SK-N-SH (cell line): ENCODE data around the gene TOR4A. TPM values are rescaled to one million over a fixed set of nuclear protein-coding genes. Genes with fewer than 3 reads are reported as not detected.

Experiments
- CTCF ChIA-PET: fragments of 300-600, 350-600 bp; formaldehyde crosslinking; extraction: SDS; loops from one replicate; lab custom pipeline; 2021; lab: Yijun Ruan, JAX
- POLR2A ChIA-PET: fragments of 350-600 bp; sonication (Branson Sonifier 250); formaldehyde crosslinking; extraction: SDS; loops from one replicate; lab custom pipeline; 2020; ENCODE audit warnings: antibody characterized with exemption, inconsistent platforms; lab: Yijun Ruan, JAX
- DNase-seq: peaks from one replicate; pipeline ENCODE4 v3.0.0; 2012
- H2AFZ ChIP-seq: fragments of 200-600 bp; sonication (generic); 2 replicates; pipeline ENCODE4 v1.8.1; 2016; ENCODE audit warnings: antibody characterized with exemption, mild to moderate bottlenecking, low read depth
- H3F3A ChIP-seq: fragments of 200-600 bp; sonication (generic); replicated peaks from 2 replicates; pipeline ENCODE3; 2016; ENCODE audit warnings: antibody characterized with exemption, mild to moderate bottlenecking; ENCODE audit not compliant: insufficient read depth
- H3K27ac ChIP-seq, 2 experiments: fragments of 200-500 bp in 1 of 2; fragments of 200-600 bp in 1 of 2; sonication (Bioruptor generic) in 1 of 2; sonication (generic), shearing (Covaris generic) in 1 of 2; 2 replicates each; pipeline versions ENCODE4 v1.5.1 to v1.6.1; 2014 to 2016; ENCODE audit warnings: low read depth in 2 of 2, inconsistent platforms in 1 of 2, low read length in 1 of 2, mild to moderate bottlenecking in 1 of 2, mixed read lengths in 1 of 2
- H3K27me3 ChIP-seq: fragments of 200-600 bp; sonication (generic), shearing (Covaris generic); 2 replicates; pipeline ENCODE4 v1.6.1; 2016; ENCODE audit warnings: mixed run types; ENCODE audit not compliant: insufficient read depth
- H3K36me3 ChIP-seq, 2 experiments: fragments of 200-500 bp in 1 of 2; fragments of 200-600 bp in 1 of 2; sonication (Bioruptor generic) in 1 of 2; sonication (generic) in 1 of 2; replicated peaks in 1 of 2; 2 replicates each; pipeline versions ENCODE3 to v1.5.1; 2014 to 2016; ENCODE audit warnings: low read length in 1 of 2, mild to moderate bottlenecking in 1 of 2; ENCODE audit not compliant: insufficient read depth in 2 of 2, control insufficient read depth in 1 of 2
- H3K4me1 ChIP-seq, 2 experiments: fragments of 200-500 bp in 1 of 2; fragments of 200-600 bp in 1 of 2; sonication (Bioruptor generic) in 1 of 2; sonication (generic), shearing (Covaris generic) in 1 of 2; 2 replicates each; pipeline versions ENCODE4 v1.5.1 to v1.6.1; 2014 to 2016; ENCODE audit warnings: low read depth in 1 of 2, low read length in 1 of 2, mixed run types in 1 of 2; ENCODE audit not compliant: insufficient read depth in 2 of 2, control insufficient read depth in 1 of 2
- H3K4me2 ChIP-seq: fragments of 200-600 bp; sonication (generic), shearing (Covaris generic); 2 replicates; pipeline ENCODE4 v1.6.1; 2017; ENCODE audit warnings: mixed run types
- H3K4me3 ChIP-seq, 2 experiments: fragments of 200-500 bp in 1 of 2; fragments of 200-600 bp in 1 of 2; sonication (Bioruptor generic) in 1 of 2; sonication (generic), shearing (Covaris generic) in 1 of 2; 2 replicates each; pipeline versions ENCODE4 v1.5.1 to v1.8.1; 2014 to 2016; ENCODE audit warnings: low read depth in 2 of 2, inconsistent platforms in 1 of 2, low read length in 1 of 2, mild to moderate bottlenecking in 1 of 2, mixed read lengths in 1 of 2, moderate library complexity in 1 of 2
- H3K79me2 ChIP-seq: fragments of 200-600 bp; sonication (generic); 2 replicates; pipeline ENCODE4 v1.8.1; 2017; ENCODE audit warnings: mild to moderate bottlenecking; ENCODE audit not compliant: insufficient read depth
- H3K9ac ChIP-seq: fragments of 200-600 bp; sonication (generic); 2 replicates; pipeline ENCODE4 v1.6.1; 2017; ENCODE audit warnings: mixed run types
- H3K9me2 ChIP-seq: fragments of 200-600 bp; sonication (generic); 2 replicates; pipeline ENCODE4 v1.6.1; 2017; ENCODE audit warnings: mixed run types
- H3K9me3 ChIP-seq: fragments of 200-600 bp; sonication (generic); 2 replicates; pipeline ENCODE4 v1.6.1; 2017; ENCODE audit warnings: mixed run types, mild to moderate bottlenecking, moderate library complexity
- H4K20me1 ChIP-seq: fragments of 200-600 bp; sonication (generic); 2 replicates; pipeline ENCODE4 v1.6.1; 2017; ENCODE audit warnings: mild to moderate bottlenecking, mixed run types; ENCODE audit not compliant: insufficient read depth
- CHD2 ChIP-seq: fragments of 150-350 bp; IDR thresholded peaks from 2 replicates; pipeline ENCODE4 v1.6.1; 2018; ENCODE audit warnings: low read length; ENCODE audit not compliant: partially characterized antibody
- CTCF ChIP-seq: fragments of 200-600 bp; sonication (generic); IDR thresholded peaks from 2 replicates; pipeline ENCODE4 v1.6.1; 2017; ENCODE audit warnings: antibody characterized with exemption, mild to moderate bottlenecking, moderate library complexity
- FOSL2 ChIP-seq: IDR thresholded peaks from 2 replicates; pipeline ENCODE4 v1.4.0; 2012; ENCODE audit warnings: low read depth, mild to moderate bottlenecking, moderate library complexity, borderline replicate concordance
- FOXM1 ChIP-seq: IDR thresholded peaks from 2 replicates; pipeline ENCODE4 v1.4.0; 2012; ENCODE audit warnings: low read depth, mild to moderate bottlenecking
- JUND ChIP-seq: IDR thresholded peaks from 2 replicates; pipeline ENCODE4 v1.4.0; 2012
- NFIC ChIP-seq: IDR thresholded peaks from 2 replicates; pipeline ENCODE4 v1.4.0; 2012; ENCODE audit warnings: borderline replicate concordance
- NRF1 ChIP-seq: IDR thresholded peaks from 2 replicates; pipeline ENCODE4 v1.6.1; 2012; ENCODE audit warnings: low read depth, mild to moderate bottlenecking, low read length
- POLR2AphosphoS5 ChIP-seq: IDR thresholded peaks from 2 replicates; pipeline ENCODE4 v1.6.1; 2012; ENCODE audit warnings: low read depth, low read length
- RAD21 ChIP-seq: IDR thresholded peaks from 2 replicates; pipeline ENCODE4 v1.6.1; 2012; ENCODE audit warnings: mild to moderate bottlenecking, low read length
- SIN3A ChIP-seq: IDR thresholded peaks from 2 replicates; pipeline ENCODE4 v1.6.1; 2012; ENCODE audit warnings: low read depth, mild to moderate bottlenecking, low read length, moderate library complexity, borderline replicate concordance
- SMC3 ChIP-seq: IDR thresholded peaks from 2 replicates; pipeline ENCODE4 v1.6.1; 2012; ENCODE audit warnings: low read depth, low read length, improper control_type of control experiment
- TCF12 ChIP-seq: IDR thresholded peaks from 2 replicates; pipeline ENCODE4 v1.4.0; 2012
- TEAD4 ChIP-seq: IDR thresholded peaks from 2 replicates; pipeline ENCODE4 v1.4.0; 2012; ENCODE audit warnings: mild to moderate bottlenecking, borderline replicate concordance; ENCODE audit not compliant: insufficient read depth
- YY1 ChIP-seq: IDR thresholded peaks from 2 replicates; pipeline ENCODE4 v1.4.0; 2012; ENCODE audit warnings: low read depth, mild to moderate bottlenecking
- ZBTB33 ChIP-seq: IDR thresholded peaks from 2 replicates; pipeline ENCODE4 v1.4.0; 2012; ENCODE audit warnings: low read depth, borderline replicate concordance
- WGBS: methylation state at CpG from one replicate; pipeline ENCODE4 v1.1.6; 2017; ENCODE audit warnings: low lambda C conversion rate; 5-methylcytosine and 5-hydroxymethylcytosine counted together
- polyA plus RNA-seq, 3 experiments: library from polyadenylated mRNA; depleted of rRNA; stranded (reverse); fragments of >200 nt; gene quantifications; 2 replicates each; pipeline ENCODE4 v1.2.3, GENCODE V29; 2012
- TF ChIP-seq, protein P1 (sequence below): fragments of 150-350 bp; IDR thresholded peaks from 2 replicates; pipeline ENCODE4 v1.6.1; 2017; ENCODE audit warnings: antibody characterized with exemption, low read length, low read depth, borderline replicate concordance
- TF ChIP-seq, protein P2 (sequence below): IDR thresholded peaks from 2 replicates; pipeline ENCODE4; 2012

TOR4A gene
- polyA plus RNA-seq, 1 of the 3 experiments (the other 2 are of a cell fraction) = 0.81 TPM

DNA sequence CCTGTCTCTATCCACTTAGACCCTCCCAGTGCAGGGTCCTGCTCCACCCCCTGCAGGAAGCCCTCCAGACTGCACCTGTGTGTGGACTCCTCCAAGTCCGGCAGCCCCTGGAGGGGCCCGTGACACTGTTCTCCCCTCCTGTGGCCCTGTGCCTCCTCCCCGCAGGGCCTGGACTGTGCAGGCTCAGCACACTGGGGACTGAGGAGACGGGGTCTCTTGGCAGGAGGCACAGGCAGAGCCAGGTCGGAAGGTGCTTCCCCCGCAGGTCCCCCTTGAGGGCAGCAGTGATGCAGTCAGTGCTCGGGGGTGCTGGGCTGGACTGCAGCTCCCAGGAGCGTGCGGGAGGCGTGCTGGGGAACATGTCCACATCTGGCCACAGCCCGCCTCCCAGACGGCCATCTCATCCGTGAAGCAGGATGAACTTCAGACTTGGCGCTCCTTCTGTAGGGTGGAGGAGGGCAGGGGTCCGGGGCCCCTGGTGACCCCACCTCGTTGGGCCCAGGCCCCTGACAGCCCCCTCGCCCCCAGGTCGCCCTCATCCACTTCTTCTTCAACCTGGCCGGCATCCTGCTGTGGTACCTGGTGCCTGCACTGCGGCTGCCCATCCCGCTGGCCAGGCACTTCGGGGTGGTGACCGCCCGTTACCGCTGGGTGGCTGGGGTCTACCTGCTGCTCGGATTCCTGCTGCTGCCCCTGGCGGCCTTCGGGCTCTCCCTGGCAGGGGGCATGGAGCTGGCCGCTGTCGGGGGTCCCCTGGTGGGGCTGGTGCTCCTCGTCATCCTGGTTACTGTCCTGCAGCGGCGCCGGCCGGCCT is 41.9 kb upstream of the TOR4A start (continued):
- no peak for TF ChIP-seq TCF12
- TF ChIP-seq FOXM1 = no peak
- TF ChIP-seq TEAD4 = no peak

GRCh38 chr9:137236238-137236935 is 41.1 kb upstream of the TOR4A start:
- 61% methylated on average over 10 of the region's 31 CpGs for WGBS
- Histone ChIP-seq H4K20me1 (no peaks in the 10 kb centered on the region), H3K27me3 (no peaks in the 10 kb centered on the region), H3K27ac (no peak overlapping the region), H3K4me1 (peaks cover 9 to 22% of the 10 kb centered on the region in 2 experiments; a peak in 2 of 4 replicates), H2AFZ (no peak overlapping the region), H3K9ac (no peak overlapping the region), H3K4me2 (no peak overlapping the region), H3K4me3 (peak overlapping the region in 1 of 2 experiments; percentile 44; a peak in 1 of 4 replicates), H3K9me2 (no peaks in the 10 kb centered on the region), H3K79me2 (peaks cover 27% of the 10 kb centered on the region), H3K36me3 (no peaks in the 10 kb centered on the region), H3F3A (peaks cover 9% of the 10 kb centered on the region), H3K9me3 (no peaks in the 10 kb centered on the region)
- TF ChIP-seq YY1 (peak; percentile 64; the same call in 1 of the 2 replicates), SMC3 (peak; percentile 72), NRF1 (peak; percentile 62), RAD21 (peak; percentile 70), JUND (no peak), POLR2AphosphoS5 (peak; percentile 34; the same call in 1 of the 2 replicates), NFIC (no peak), CHD2 (peak; percentile 59), SIN3A (0 out of 2 replicates have a peak, but pooled peaks have one; percentile 51), FOSL2 (no peak), ZBTB33 (no peak), FOXM1 (no peak), CTCF (peak; percentile 94)
- TF ChIP-seq, protein P1, sequence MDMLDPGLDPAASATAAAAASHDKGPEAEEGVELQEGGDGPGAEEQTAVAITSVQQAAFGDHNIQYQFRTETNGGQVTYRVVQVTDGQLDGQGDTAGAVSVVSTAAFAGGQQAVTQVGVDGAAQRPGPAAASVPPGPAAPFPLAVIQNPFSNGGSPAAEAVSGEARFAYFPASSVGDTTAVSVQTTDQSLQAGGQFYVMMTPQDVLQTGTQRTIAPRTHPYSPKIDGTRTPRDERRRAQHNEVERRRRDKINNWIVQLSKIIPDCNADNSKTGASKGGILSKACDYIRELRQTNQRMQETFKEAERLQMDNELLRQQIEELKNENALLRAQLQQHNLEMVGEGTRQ = no peak
- TF ChIP-seq, protein P2, sequence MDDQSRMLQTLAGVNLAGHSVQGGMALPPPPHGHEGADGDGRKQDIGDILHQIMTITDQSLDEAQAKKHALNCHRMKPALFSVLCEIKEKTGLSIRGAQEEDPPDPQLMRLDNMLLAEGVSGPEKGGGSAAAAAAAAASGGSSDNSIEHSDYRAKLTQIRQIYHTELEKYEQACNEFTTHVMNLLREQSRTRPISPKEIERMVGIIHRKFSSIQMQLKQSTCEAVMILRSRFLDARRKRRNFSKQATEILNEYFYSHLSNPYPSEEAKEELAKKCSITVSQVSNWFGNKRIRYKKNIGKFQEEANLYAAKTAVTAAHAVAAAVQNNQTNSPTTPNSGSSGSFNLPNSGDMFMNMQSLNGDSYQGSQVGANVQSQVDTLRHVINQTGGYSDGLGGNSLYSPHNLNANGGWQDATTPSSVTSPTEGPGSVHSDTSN = no peak
- CTCF ChIA-PET = interaction anchor here (0.6 to 4.5 kb wide), 61 partner anchors 12 to 426 kb away, joined by 3 to 95 read pairs (median 4); partner anchors contain the start of genes ANAPC2, CYSRT1, DPP7 and GRIN1
- POLR2A ChIA-PET = interaction anchor here (0.7 to 1.3 kb wide), 7 partner anchors 18 to 187 kb away, joined by 3 to 4 read pairs (median 3); partner anchors contain the start of genes EXD3, NDOR1, NOXA1 and TMEM203
- DNase-seq = peak; percentile 98
